ENCODE results near the gene CHD2.

GRCh38 chr15:92928225-92928750 is 28.2 kb downstream of the CHD2 start:
- TF ChIP-seq CTCF (IDR thresholded peaks at IDR 0.05; ENCODE audit: borderline replicate concordance, extremely low read depth, low read length, poor library complexity, severe bottlenecking) (no peak), EZH2 (IDR thresholded peaks at IDR 0.05; ENCODE audit: borderline replicate concordance, low read depth, low read length, severe bottlenecking) (no peak)
